Esophagus squamous epithelium (tissue), 4 donors: Measurements from ENCODE around the gene COL20A1.

ENCODE experiments used
- CTCF ChIP-seq, 6 experiments: fragments of 450-650 bp in 4 of 6; fragments of 200-600 bp in 2 of 6; sonication (generic) in 2 of 6; IDR thresholded peaks; one replicate each; pipeline ENCODE4 v1.5.1; 2016 to 2019; ENCODE audit warnings: antibody characterized with exemption in 6 of 6, mild to moderate bottlenecking in 4 of 6, moderate library complexity in 4 of 6
- POLR2A ChIP-seq, 4 donors: fragments of 450-650 bp; IDR thresholded peaks; one replicate each; pipeline ENCODE4 v1.6.1; 2017; ENCODE audit warnings: antibody characterized with exemption in 4 of 4, mild to moderate bottlenecking in 4 of 4, moderate library complexity in 3 of 4

GRCh38 chr20:63314566-63315239 lies 21.7 kb downstream of the COL20A1 start:
- TF ChIP-seq CTCF (IDR thresholded peaks at IDR 0.05) (no peak), POLR2A (IDR thresholded peaks at IDR 0.05) (no peak)
